ENCODE data around the gene SLU7.

DNA sequence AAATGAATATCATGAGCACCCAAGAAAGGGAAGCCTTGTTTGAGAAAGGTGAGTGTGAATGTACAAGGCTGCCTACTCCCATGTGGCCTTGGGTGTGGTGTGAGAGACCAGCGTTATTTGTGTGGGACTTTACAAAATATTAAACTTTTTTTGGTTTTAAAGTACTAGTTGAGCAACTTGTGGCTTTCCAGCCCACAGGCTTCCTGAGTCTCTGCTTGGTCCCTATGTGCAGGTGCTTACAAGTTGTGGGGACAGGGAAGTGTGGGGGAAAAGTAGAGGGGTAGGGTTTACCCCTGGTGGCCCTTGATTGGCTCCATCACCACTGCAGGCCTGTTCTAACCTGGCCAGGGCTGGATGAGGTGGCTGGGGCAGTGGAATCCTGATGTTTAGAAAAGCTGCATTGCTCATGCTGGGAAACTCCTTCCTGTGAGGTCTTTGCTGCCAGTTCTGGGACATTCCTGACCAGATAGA lies 22.5 kb upstream of the SLU7 start:
- TF ChIP-seq, protein P1, sequence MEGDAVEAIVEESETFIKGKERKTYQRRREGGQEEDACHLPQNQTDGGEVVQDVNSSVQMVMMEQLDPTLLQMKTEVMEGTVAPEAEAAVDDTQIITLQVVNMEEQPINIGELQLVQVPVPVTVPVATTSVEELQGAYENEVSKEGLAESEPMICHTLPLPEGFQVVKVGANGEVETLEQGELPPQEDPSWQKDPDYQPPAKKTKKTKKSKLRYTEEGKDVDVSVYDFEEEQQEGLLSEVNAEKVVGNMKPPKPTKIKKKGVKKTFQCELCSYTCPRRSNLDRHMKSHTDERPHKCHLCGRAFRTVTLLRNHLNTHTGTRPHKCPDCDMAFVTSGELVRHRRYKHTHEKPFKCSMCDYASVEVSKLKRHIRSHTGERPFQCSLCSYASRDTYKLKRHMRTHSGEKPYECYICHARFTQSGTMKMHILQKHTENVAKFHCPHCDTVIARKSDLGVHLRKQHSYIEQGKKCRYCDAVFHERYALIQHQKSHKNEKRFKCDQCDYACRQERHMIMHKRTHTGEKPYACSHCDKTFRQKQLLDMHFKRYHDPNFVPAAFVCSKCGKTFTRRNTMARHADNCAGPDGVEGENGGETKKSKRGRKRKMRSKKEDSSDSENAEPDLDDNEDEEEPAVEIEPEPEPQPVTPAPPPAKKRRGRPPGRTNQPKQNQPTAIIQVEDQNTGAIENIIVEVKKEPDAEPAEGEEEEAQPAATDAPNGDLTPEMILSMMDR (conservative IDR thresholded peaks at IDR 0.05; ENCODE audit: low read length): no peak
- TF ChIP-seq EZH2phosphoT487 (IDR thresholded peaks at IDR 0.05; ENCODE audit: borderline replicate concordance, low read depth, low read length): no peak

Measured in OCI-LY7 (cell line).